ENCODE data around the gene BRAF.
A peak's percentile ranks its signal among the peaks of the same experiment; 100 is the strongest.
"Not testable (repeated sequence)": the region's sequence is repeated elsewhere in the genome, so short reads cannot be mapped to it uniquely, and the experiment has no call there.

Gene BRAF

DNA sequence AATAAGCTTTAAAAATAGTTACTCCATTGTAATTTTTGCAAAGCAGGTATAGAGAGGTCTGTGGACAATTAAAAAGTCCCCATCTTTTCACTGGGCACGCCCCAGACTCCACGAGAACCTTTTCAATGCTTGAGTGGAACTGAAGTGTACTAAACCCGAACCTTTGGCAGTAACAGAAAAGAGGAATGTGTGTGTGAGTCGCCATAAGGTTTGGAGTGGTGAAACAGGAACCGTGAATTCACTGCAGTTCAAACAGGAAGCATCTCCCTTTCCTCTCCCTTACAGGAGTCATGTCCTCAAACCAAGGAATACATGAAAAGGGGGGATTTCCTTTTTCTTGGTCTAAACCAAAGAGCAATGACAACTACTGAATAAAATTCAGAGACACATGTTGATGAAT lies 205.0 kb downstream of the BRAF start:
- no peak for DNase-seq (ENCODE audit: low read depth in 3 of 3, low spot score in 1 of 3)

GRCh38 chr7:140714331-140715040 lies 210.2 kb downstream of the BRAF start:
- DNase-seq (ENCODE audit: low read depth in 3 of 3, low spot score in 1 of 3) = no peak

DNA sequence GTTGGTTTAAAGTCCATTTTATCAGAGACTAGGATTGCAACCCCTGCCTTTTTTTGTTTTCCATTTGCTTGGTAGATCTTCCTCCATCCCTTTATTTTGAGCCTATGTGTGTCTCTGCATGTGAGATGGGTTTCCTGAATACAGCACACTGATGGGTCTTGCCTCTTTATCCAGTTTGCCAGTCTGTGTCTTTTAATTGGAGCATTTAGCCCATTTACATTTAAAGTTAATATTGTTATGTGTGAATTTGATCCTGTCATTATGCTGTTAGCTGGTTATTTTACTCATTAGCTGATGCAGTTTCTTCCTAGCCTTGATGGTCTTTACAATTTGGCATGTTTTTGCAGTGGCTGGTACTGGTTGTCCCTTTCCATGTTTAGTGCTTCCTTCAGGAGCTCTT lies 212.3 kb downstream of the BRAF start:
- not testable (repeated sequence) for DNase-seq (ENCODE audit: low read depth in 3 of 3, low spot score in 1 of 3)

DNA sequence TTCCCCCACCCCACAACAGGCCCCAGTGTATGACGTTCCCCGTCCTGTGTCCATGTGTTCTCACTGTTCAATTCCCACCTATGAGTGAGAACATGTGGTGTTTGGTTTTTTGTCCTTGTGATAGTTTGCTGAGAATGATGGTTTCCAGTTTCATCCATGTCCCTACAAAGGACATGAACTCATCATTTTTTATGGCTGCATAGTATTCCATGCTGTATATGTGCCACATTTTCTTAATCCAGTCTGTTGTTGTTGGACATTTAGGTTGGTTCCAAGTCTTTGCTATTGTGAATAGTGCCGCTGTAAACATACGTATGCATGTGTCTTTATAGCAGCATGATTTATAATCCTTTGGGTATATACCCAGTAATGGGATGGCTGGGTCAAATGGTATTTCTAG lies 216.0 kb downstream of the BRAF start:
- not testable (repeated sequence) for DNase-seq (ENCODE audit: low read depth in 3 of 3, low spot score in 1 of 3)

GRCh38 chr7:140707132-140707531 lies 217.6 kb downstream of the BRAF start:
- DNase-seq (ENCODE audit: low read depth in 3 of 3, low spot score in 1 of 3) = no peak

DNA sequence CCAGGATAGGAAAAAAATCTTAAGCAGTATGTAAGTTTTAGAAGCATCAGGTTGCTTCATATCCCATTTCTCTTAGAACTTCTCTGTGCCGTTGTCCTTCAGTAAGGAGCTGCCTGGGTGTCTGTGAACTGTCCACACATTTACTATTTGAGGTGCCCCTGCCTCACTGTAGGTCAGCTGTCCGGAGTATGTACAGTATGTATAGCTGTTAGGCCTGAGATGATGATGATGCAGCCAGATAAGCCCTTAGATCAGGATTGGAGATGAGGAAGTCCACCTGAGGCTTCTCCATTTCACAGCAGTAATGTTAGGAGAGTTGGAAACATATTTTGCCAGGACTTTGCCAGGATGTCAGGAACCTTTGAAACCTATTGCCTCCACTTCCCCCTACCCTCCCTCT lies 220.5 kb downstream of the BRAF start:
- DNase-seq (ENCODE audit: low read depth in 3 of 3, low spot score in 1 of 3) = no peak

GRCh38 chr7:140702774-140703173 lies 222.0 kb downstream of the BRAF start:
- DNase-seq (ENCODE audit: low read depth in 3 of 3, low spot score in 1 of 3) = no peak

- no peak for DNase-seq (ENCODE audit: low read depth in 3 of 3, low spot score in 1 of 3)
Observed at GRCh38 chr7:140698477-140698876, 226.3 kb downstream of the BRAF start.

- no peak for DNase-seq (ENCODE audit: low read depth in 3 of 3, low spot score in 1 of 3)
Observed at GRCh38 chr7:140697447-140698143, 227.1 kb downstream of the BRAF start.

- DNase-seq (ENCODE audit: low read depth in 3 of 3, low spot score in 1 of 3) = peak; percentile 13 to 44 (median 42)
Observed at GRCh38 chr7:140696680-140697446, 227.9 kb downstream of the BRAF start, which contains the start of gene NDUFB2. NDUFB2 (plus strand) TSS chr7:140696708; CDS start chr7:140696745, 37 bp downstream.

DNA sequence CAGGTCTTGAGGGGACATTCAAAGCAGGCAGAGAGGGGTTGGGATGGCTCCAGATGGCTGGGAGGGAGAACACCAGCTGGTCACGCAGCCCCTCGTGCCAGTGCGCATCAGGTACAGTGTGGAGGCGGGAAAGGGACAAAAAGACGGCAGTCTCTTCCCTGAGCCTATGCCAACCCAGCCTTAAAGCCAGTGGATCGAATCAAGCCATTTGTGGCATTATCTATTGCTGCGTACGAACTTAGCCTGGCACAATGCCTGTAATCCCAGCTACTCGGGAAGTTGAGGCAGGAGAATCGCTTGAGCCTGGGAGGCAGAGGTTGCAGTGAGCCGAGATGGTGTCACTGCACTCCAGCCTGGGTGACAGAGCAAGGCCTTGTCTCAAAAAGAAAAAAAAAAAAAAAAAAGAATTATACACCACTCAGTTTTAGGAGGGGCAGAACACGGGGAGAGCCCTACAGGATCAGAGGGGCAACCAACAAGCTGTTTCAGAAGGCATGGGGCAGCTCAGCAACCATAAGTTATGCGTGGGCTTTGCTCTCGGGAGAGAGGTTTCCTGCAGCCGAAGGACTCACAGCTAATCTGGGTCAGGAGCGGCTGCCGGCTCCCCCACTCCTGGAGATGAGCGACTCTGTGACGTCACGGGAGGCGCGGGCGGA lies 228.6 kb downstream of the BRAF start:
- peak; percentile 77 to 91 (median 83) for DNase-seq (ENCODE audit: low read depth in 3 of 3, low spot score in 1 of 3)

- no peak for DNase-seq (ENCODE audit: low read depth in 3 of 3, low spot score in 1 of 3)
Observed at GRCh38 chr7:140695381-140695780, 229.3 kb downstream of the BRAF start.

GRCh38 chr7:140694592-140694991 lies 230.1 kb downstream of the BRAF start:
- no peak for DNase-seq (ENCODE audit: low read depth in 3 of 3, low spot score in 1 of 3)

- not testable (repeated sequence) for DNase-seq (ENCODE audit: low read depth in 3 of 3, low spot score in 1 of 3)
Observed at GRCh38 chr7:140693849-140694248, 230.9 kb downstream of the BRAF start.

GRCh38 chr7:140691376-140692045 lies 233.2 kb downstream of the BRAF start:
- DNase-seq (ENCODE audit: low read depth in 3 of 3, low spot score in 1 of 3) = no peak

DNA sequence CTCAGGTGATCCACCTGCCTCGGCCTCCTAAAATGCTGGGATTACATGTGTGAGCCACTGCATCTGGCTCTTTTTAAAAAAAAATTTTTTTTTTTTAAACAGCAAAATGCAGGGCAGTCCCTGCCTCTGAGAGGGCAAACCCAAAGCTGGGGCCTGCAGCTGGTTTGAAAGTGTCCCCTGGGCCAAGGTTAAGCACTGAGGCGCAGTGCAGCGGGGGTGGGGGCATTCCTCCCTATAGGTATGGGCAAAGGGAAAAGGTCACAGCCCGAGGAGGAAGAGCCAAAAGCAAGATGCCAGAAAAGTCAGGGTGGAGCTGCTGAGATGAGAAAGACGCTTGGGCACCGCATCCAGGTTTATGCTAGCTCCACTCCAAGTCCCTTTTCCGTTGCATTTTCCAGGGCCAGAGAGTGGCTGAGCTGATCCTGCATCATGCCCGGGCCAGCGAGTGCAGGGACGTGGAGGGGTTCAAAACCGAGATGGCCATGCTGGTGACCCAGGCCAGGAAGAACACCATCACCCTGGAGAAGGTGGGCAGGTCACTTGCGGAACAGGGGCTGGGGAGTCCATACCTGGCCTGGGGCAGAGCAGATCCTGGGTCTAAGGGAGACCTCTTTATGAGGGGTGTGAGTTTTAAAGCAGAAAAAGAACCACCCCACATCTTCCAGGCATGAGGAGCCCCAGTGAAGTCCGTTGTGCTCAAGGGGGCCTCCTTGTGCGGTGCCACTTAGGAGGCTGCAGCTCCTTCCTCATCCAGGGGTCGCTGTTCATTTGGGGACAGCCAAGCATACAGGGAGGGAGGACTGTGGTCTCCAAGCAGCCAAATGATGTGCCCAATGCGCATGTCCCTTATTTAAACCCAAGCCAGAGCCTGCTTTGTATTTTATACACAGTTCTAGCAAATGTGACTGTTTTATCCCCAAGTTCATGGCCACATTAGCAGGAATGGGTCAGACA lies 235.3 kb downstream of the BRAF start:
- no peak for DNase-seq (ENCODE audit: low read depth in 3 of 3, low spot score in 1 of 3)

DNA sequence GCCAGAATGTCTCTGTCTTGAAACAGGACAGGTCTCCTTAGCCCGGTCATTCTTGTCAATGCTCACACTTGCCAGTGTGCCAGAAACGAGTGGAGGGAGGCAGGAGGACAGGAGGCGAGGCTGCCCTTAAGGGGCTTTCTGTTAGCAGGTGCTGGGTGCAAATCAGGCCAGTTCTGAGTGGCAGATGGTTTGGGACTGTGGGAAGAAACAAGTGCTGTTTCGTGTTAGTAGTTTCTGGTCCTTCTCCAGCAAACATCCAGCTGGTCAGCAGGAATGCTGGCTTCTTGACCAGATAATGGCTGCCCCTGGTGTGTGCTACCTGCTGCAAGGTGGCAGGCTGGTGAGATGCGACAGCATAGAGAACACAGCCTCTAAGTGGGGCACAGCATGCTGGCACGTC lies 236.4 kb downstream of the BRAF start:
- no peak for DNase-seq (ENCODE audit: low read depth in 3 of 3, low spot score in 1 of 3)

DNA sequence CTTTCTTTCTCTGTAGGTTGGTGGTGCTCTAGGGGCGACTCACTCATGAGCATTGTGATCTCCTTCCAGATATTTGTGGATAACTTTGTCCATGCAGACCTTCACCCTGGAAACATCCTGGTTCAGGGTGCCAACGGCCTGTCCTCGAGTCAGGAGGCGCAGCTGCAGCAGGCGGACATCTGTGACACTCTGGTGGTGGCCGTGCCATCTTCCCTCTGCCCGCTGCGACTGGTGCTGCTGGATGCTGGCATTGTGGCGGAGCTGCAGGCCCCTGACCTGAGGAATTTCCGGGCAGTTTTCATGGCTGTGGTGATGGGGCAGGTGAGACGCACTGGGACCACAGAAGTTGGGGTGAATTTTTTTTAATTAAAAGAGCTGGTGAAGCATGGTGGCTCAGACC lies 237.8 kb downstream of the BRAF start:
- DNase-seq (ENCODE audit: low read depth in 3 of 3, low spot score in 1 of 3) = no peak

DNA sequence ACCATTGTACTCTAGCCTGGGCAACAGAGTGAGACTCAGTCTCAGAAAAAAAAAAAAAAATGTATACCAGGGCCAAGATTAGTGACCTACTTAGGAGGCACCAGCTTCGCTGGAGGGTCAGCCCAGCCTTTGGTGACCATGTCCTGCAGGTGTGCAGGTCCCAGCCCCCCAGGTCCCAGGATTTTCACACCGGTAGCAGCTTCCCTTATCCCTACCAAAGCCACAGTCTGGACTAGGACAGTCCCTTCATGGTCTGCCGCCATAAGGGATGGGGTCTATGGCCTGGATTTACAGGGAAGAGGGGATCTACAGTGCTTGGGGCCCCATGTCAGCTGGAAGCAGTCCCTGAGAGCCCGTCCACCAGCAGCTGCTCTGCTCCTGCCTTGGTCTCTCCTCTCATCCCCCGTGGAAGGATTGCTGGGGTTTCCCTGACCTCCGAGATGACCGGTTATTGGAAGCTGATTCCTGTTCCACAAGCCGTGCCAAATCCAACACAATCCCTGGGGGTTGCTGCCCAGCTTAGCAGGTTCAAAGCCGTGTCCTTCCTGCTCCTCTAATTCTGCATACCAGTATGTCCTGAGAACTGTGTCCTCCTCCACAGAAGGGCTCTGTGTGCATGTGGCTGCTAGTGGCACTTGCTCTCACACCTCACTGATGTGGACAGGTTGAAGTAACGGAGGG lies 239.2 kb downstream of the BRAF start:
- DNase-seq (ENCODE audit: low read depth in 3 of 3, low spot score in 1 of 3) = no peak
